Measurements from ENCODE around the gene WWOX.

WWOX gene

DNA sequence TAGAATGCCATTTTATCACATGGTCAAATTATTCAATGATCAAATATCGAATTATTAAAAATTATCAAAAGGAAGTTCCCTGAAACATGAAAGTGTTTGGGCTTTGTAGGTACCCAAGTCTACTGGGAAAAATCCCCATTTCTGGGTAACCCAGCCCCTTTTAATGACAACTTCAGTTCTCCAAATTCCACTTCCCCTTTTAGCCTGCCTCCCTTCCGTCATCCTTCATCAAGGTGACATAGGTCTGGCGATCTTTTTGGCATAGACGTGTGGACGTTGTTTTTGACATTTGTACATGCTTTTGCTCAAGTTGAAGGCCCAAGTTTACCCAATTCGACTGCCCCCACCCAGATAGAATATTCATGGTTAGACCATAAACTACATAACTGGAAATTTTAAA, 840.1 kb downstream of the WWOX start:
- no peak for DNase-seq

DNA sequence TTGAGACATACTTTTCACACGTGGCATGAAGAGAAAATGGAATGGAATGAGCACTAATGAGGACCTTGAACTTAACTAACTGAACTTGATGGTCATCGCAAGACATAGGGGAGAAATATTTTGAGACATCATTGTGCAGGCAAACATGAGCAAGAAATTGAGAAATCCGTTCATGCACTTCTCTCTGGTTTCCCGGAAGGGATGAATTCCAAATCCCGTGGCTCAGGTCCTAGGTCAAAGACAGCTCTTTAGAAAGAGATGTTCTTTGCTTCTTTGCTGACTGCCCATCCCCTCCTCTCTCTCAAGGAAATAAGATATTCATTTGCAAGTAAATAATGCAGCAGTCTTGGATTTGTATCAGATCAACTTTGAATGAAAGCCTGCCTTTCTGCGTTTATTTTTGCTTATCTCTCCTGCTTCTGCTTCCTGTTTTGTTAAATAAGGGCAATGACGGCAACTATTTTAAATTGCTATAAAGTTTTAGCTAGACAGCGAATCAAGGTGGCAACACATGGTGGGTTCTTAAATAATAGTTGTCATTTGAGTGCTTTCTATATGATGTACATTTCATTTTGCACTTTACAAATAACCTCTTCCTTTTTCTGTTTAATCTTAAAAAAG, 843.3 kb downstream of the WWOX start:
- DNase-seq: no peak

DNA sequence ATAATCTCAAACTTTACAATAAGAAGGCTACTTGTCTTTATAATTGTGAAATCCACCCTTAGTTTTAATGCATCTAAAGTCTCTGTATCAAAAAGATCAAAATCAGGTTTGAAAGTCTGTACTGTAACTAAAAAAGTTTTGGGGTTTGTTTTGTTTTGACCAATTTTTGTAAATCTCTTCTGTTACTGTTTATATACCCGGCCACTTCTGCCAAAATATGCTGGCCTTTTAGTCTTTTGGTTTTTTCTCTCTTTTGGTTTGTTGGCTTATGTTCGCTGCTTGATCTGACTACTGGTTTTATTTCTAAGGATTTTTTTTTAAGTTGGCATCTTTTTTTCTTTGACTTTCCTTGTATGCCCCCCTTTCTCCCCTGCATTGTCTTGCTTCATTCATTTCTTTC, 845.9 kb downstream of the WWOX start:
- no peak for DNase-seq

GRCh38 chr16:78946556-78946955, 847.1 kb downstream of the WWOX start:
- DNase-seq: no peak

- DNase-seq: no peak
Measured at GRCh38 chr16:78950768-78951167, 851.3 kb downstream of the WWOX start.

DNA sequence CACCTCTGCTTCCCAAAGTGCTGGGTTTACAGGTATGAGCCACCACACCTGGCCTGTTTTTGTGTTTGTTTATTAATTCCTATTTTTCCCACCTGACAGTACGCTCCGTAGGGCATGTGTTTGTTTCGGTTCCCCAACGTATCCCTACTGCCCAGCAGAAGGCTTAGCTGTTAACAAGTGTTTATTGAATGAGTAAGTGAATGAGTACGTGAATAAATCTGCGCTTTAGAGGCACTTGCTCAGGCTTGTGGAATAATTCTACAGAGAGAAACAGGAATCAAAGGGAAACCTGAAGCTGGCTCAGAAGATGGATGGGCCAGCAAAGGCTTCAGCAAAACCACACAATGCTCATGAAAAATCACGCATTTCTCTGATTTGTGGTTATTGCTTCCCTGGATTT, 853.2 kb downstream of the WWOX start:
- DNase-seq: no peak

- DNase-seq: no peak
Measured at GRCh38 chr16:78953526-78953925, 854.1 kb downstream of the WWOX start.

GRCh38 chr16:78955206-78955605, 855.8 kb downstream of the WWOX start:
- no peak for DNase-seq

DNA sequence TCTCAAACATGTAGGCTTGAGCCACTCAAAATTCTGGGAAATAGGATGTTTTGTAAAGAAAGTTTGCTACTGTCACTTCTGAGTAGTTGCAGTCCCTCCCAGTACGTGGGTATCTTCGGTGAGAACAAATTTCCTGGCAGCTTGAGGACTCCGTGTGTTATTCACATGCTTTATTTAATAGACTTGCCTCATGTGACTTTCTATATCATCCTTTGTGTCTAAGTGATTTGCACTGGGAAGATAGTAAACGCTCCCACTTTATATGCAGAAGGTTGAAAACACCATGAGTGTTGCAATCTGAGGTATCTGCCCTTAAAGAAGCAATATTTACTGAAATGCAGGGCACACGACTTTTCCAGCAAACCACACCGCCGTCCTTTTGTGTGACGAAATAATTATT, 857.4 kb downstream of the WWOX start:
- no peak for DNase-seq

GRCh38 chr16:78957317-78958100, 858.1 kb downstream of the WWOX start:
- DNase-seq: peak; percentile 31

GRCh38 chr16:78961464-78961863, 862.0 kb downstream of the WWOX start:
- no peak for DNase-seq

- peak; percentile 65 for DNase-seq
Measured at GRCh38 chr16:78962457-78962929, 863.0 kb downstream of the WWOX start.

DNA sequence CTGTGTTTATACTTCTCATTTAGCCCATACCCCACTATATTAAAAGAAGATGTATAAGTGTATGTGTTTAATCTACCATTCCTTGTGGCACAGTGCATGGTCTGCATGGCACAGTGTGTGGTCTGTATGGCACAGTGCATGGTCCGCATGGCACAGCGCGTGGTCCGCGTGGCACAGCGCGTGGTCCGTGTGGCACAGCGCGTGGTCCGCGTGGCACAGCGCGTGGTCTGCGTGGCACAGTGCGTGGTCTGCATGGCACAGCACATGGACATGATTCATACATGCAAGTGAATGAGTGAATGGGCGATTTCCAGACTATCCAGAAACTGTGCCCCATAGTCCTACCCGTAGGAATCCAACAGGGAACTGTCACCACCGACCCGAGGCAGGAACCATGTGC, 868.5 kb downstream of the WWOX start:
- no peak for DNase-seq

DNA sequence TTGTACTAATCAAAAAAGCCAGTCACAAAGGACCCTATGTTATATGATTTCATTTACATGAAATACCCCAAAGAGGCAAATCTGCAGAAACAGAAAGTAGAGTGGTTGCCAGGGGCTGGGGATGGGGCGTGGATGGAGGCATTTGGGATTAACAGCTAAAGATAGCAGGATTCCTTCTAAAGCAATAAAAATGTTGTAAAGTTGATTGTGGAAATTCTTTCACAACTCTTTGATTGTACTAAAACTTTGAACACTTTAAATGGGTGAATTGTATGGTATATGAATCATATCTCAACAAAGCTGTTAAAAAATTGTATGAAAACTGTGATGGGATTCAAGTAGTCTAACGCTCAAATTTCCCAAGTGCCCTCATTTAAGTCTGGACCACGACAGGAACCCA, 870.3 kb downstream of the WWOX start:
- DNase-seq: no peak

GRCh38 chr16:78970650-78971049, 871.2 kb downstream of the WWOX start:
- DNase-seq: no peak

- DNase-seq: no peak
Measured at GRCh38 chr16:78972006-78972405, 872.6 kb downstream of the WWOX start.

DNA sequence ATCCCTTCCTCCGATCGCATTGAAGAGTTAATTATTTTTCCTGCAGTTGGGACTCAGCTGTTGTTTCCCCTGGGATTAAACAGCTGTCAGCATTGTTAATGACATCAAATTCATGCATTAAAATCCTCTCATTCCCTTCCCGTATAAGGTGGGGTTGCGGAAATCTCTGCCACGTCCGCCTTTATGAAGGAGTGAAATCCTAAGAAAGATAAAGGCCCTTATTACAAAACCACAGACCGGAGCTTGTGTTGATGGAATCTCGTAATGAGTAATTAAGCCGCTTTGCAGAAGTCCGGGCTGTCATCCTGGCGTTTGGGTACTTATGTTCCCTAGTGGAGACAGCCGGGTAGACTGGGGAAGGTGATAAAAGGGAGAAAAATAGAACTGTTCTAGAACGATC, 873.5 kb downstream of the WWOX start:
- DNase-seq: no peak

- peak; percentile 41 for DNase-seq
Measured at GRCh38 chr16:78976212-78976611, 876.8 kb downstream of the WWOX start.

DNA sequence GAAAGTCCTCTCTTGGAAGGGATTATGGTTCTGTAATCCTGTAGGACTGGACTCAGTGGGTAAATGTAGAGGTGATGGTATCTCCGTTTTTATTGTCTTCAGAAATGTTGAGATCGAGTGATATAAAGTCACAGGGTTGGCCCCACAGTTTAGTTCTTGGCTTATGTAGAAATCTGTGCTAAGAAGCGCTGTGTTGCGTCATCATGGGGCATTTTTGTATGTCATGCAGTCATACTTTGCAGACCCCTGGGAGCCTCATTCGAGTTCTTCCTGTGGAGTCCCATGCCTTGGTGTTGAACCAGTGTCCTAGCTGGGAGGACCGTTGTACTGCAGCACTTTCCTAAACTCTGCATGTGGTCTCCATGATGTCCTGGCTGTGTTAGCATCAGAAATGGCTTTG, 881.4 kb downstream of the WWOX start:
- DNase-seq: no peak

- no peak for DNase-seq
Measured at GRCh38 chr16:78982096-78982744, 882.8 kb downstream of the WWOX start.

GRCh38 chr16:78984324-78984723, 884.9 kb downstream of the WWOX start:
- DNase-seq: no peak

DNA sequence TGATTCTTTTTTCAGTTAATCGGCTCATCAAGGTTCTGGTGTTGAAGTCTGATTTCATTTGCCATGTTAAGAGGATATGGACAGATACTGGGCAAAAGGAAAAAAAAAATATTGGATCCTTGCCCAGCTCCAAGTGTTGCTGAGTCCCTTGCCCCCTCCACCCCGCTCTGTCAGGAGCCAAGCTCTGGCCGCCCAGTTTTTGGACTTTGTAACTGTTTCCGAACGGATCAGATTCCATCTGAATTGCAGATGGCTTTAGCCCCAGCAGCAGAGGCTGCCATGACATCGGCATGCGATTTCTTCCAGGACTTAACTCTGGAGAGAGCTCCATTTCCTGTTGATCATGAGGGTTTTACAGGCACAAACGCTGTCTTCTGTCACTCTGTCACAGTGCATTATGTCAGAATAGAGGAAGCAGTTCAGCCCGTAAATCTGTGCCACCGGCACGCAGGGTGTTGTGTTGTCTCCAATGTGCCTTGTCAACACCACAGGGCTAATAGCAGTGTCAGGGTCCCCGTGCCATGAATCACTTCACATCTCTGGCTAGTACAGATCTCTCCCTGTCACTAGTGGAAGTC, 885.5 kb downstream of the WWOX start:
- DNase-seq: no peak

DNA sequence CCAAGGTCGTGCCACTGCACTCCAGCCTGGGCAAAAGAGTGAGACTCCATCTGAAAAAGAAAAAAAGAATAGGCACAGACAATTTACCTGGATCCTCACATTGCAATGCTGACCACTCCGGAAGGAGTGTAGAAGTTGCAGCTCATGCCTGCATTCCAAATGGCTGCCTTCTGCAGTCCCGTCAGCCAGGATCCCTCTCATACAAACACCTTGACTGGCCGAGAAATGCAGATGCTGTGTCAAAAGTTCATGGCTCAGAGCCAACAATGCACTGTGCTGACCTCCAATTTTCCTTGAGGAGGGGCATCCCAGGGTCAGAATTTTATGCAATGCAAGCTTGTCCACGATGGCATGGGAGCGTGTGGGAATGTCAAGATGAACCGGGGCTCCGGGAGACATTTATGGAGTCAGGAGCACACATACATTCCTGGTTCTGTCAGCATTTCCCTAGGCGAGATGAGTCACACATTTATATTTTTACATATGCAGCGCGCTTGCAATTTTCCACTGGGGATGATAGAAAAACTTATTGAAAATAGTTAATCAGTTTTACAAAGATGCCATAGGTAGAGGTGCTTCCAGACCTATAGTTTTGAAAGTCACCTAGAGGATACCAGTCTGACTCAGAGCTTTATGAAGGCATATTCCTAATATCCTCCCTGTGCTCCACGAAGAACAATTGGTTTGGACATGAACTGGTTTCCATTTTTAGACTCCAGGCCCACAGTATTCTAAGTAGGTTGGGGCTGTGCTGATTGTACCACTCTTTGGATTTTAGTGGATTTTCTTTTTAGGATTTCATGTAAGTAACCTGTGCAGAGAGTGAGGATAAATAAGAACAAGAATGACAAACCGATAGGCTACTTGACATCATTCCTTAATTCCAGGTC, 886.5 kb downstream of the WWOX start:
- no peak for DNase-seq

All from activated CD4-positive, alpha-beta T cell treated with anti-CD3 and anti-CD28 coated beads, Interleukin-2, Interleukin-6, amounts not matched to agents 100 ng/mL and 50 ng/mL, durations not matched to agents 16 hours and 8 hours (primary cell).